ENCODE data around the gene PHACTR3.
"Not testable (repeated sequence)": the region's sequence is repeated elsewhere in the genome, so short reads cannot be mapped to it uniquely, and the experiment has no call there.

Gene PHACTR3

DNA sequence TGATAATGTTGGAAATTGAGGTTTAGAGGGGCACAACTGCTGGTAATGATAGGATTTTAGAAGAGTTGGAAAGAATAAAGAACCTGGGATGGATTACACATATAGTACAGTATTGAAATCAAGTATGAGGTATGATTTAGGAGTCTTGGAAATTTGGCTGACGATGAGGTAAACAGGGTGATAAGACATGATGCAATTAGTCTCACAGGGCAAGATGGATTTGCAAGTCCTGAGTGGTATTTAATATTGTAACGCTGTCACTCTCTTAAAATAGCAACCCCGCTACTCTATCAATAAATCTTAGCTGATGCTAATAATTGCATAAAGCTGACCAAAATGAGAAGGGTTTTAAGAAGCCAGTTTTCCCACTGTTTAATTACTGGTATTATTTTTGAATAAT, 258.7 kb downstream of the PHACTR3 start:
- DNase-seq (ENCODE audit: low read depth): no peak

DNA sequence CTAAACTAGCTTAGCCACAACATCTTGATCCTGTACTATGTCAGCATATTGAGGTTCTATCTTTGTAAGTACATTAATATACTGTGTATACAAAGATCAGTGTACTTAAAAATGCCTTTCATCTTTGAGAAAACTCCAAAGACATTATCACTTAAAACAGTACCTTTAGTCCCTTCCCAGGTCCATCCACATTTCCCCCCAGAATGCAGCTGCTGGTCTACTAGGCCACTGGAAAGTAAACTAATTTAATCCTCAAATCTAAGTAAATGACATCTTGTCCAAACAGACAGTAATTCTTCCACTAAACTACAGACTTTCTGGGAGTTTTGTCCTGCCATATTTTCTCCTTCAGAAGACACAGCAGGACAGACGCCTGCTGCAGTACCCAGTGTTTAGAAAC, 260.4 kb downstream of the PHACTR3 start:
- no peak for DNase-seq (ENCODE audit: low read depth)

DNA sequence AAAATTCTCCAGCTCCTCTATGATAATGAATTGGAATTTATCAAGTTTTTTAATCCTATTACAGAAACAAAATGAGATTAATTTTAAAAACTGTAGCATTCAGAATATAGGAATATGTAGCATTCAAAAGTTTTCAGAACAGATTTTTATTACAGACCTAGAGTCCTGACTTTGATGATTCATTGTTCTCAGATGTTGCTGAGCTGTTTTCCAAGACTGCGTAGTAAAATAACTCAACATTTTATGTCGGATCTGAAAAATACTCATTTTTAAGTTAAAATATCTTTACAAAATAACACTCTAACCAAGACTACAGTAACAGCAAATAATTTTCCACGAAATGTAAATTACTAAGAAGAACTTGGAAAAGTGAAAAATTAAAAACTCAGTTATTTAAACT, 262.0 kb downstream of the PHACTR3 start:
- DNase-seq (ENCODE audit: low read depth): no peak

DNA sequence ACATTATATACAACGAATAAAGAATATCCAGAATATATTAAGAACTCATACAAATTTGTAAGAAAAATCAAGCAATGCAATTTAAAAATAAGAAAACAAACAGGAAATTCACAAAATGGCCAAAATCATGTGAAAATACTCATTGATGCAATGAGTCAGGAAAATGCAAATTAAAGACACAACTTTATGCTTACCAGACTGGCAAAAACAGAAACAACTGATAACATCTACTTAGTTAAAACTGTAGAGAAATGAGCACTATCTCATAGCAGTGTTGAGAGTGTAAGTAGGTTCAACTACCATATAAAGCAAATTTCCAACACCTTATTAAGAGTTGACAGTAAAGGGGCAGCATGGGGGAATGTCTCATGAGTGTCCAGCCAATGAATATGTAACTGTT, 266.8 kb downstream of the PHACTR3 start:
- no peak for DNase-seq (ENCODE audit: low read depth)

DNA sequence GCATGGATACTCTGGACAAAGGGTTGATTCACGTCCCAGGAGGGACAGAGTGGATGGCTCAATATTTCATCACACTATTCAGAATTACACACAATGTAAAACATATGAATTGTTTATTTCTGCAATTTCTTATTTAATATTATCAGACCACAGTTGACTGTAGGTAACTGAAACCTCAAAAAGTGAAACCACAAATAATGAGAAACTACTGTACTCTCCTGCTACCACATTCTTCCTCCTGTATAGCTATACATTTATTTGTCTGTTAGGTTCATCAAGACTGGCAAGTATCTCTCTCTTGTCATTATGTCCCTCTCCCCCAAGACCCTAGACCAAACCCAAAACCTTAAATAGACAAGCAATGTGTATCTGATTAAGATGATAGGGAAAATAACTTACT, 269.1 kb downstream of the PHACTR3 start:
- DNase-seq (ENCODE audit: low read depth): no peak

DNA sequence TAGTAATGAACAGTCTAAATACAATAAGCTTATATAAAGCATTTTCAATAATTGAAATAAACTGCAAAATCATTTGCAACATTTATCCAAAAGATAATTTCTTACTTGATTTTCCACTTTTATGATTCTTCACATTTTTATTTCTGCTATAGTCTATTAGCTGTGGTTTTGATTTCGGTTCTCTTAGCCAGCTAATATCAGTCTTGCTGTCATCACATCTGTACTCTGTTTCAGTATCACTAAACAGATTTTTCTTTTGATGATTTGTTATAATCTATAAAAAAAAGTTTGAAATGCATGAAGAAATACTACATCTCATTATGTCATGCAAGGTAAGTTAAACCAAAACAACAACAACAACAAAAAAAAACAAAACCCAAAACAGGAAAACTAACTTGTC, 275.9 kb downstream of the PHACTR3 start:
- DNase-seq (ENCODE audit: low read depth): no peak

DNA sequence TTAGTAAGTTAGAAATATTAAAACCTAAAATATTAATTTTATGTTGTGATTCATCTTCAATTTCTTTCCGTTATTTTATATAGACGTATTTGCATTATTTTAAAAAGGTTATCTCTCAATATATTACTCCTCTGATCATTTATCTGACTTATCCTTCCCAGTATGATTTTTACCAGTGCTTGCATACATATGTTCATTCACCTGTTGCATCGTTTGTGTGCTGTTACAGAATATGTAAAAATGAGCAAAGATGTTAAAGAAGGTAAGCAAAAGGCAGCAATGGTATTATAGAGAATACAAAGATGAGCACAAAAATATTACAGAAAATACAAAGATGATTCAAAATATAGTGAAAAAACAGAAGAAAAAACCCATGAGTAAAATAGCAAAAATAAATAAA, 280.2 kb downstream of the PHACTR3 start:
- no peak for DNase-seq (ENCODE audit: low read depth)

DNA sequence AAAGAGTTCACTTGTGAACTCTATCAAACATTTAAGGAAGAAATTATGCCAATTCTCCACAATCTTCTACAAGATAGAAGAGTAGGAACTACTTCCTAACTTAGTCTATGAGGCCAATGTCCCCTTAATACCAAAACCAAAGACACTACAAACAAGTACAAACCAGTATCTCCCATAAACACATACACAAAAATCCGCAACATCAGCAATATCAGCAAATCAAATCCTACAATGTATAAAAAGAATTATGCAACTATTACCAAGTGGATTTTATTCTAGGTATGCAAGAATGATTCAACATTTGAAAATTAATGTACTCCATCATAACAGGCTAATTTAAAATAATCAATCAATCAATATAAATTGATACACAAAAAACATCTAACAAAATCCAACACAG, 283.7 kb downstream of the PHACTR3 start:
- no peak for DNase-seq (ENCODE audit: low read depth)

DNA sequence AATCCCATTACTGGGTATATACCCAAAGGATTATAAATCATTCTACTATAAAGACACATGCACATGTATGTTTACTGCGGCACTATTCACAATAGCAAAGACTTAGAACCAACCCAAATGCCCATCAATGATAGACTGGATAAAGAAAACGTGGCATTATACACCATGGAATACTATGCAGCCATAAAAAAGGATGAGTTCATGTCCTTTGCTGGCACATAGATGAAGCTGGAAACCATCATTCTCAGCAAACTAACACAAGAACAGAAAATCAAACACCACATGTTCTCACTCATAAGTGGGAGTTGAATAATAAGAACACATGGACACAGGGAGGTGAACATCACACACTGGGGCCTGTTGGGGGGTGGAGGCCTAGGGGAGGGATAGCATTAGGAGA, 285.7 kb downstream of the PHACTR3 start:
- DNase-seq (ENCODE audit: low read depth): not testable (repeated sequence)

DNA sequence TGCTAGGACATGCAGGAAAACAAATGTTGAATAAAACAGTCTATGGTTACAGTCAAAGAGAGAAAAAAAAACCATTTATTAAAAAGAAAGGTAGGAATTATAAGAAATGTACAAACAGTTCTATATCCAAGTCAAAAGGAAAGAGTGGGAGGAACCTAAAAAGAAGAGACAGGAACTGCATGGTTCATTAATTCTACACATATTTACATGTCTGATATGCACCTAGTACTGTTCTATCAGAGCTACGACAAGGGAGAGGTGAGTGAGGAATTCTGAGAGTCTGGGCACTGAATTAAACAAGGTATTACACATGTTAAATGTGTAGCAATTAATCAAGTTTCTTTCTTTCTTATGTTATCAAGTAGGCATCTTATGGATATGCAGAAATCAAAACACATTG, 287.2 kb downstream of the PHACTR3 start:
- no peak for DNase-seq (ENCODE audit: low read depth)

DNA sequence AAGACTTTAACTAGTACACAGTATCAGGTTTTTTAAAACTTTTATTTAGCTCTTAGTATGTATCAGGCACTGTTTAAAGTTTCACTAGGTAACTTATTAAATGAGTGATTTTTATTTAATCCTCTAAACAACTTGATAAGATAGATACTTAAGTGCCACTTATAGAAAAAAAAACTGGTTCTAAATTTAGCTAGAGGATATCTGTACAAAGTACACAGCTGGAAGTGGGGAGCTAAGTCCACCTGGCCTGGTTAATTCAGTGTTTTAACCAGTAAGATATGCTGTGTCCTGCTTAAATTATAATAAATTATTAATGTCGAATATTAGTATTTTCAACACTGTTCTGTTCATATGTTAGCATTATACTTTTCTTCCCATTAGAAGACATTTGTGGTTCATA, 291.6 kb downstream of the PHACTR3 start:
- DNase-seq (ENCODE audit: low read depth): no peak

All from stimulated activated CD8-positive, alpha-beta memory T cell treated with anti-CD3 and anti-CD28 coated beads, Interleukin-7, amount 100 ng/mL, for 24 hours (primary cell).